ENCODE measurements around the gene ANXA4.

- TF ChIP-seq FOXP2 (optimal IDR thresholded peaks at IDR 0.05; ENCODE audit: control extremely low read depth, extremely low read length, insufficient read depth) (no peak), POLR2AphosphoS5 (IDR thresholded peaks at IDR 0.05; ENCODE audit: borderline replicate concordance, low read depth, low read length) (no peak), EZH2 (IDR thresholded peaks at IDR 0.05) (no peak)
These were observed 18.1 kb upstream of the ANXA4 start for GRCh38 chr2:69723791-69724190.

Data from SK-N-MC (cell line).